Measurements from ENCODE around the gene MRPL24. TPM values are rescaled to one million over a fixed set of nuclear protein-coding genes. Genes with fewer than 3 reads are reported as not detected.

MRPL24 gene
- total and polyA plus RNA-seq, 2 donors from 2014 or later, result 71.9 to 174 TPM

DNA sequence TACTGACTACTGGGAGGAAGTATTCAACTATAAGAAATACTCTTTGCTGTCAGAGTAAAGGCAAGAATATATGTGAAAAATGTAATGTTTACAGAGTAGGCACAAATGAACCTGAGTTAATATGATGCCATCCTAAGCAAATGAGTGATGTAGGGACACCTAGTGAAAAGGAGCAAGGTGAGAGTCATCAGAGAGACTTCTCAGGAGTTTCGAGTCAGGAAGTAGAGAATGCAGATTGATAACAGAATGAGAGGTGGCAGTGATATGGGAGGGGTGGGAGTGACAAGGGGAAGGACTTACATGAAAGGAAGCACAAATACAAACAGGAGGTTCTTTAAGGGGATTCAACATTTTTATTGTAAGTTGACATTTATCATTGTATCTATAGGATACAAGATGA lies 36.7 kb upstream of the MRPL24 start:
- Histone ChIP-seq H3K36me3 (ENCODE audit: control insufficient read depth in 2 of 3, insufficient read depth in 3 of 3, low read length in 3 of 3) (peaks cover 0 to 4% (median under 1%) of the 10 kb centered on the region in 3 donors), H3K9ac (ENCODE audit: low read length in 3 of 3) (no peak overlapping the region), H3K9me3 (ENCODE audit: control insufficient read depth in 2 of 3, insufficient read depth in 1 of 3, low read length in 3 of 3) (no peaks in the 10 kb centered on the region), H3K27ac (ENCODE audit: low read depth in 2 of 2, low read length in 2 of 2) (no peak overlapping the region), H3K4me3 (ENCODE audit: low read length in 3 of 3) (no peak overlapping the region), H3K27me3 (ENCODE audit: control insufficient read depth, insufficient read depth, low read length) (no peaks in the 10 kb centered on the region), H3K4me1 (ENCODE audit: control insufficient read depth in 2 of 3, insufficient read depth in 2 of 3, low read depth in 1 of 3, low read length in 3 of 3) (peaks cover 0 to 5% (median 4%) of the 10 kb centered on the region in 3 donors)
- DNase-seq, result no peak
- TF ChIP-seq, protein P1, sequence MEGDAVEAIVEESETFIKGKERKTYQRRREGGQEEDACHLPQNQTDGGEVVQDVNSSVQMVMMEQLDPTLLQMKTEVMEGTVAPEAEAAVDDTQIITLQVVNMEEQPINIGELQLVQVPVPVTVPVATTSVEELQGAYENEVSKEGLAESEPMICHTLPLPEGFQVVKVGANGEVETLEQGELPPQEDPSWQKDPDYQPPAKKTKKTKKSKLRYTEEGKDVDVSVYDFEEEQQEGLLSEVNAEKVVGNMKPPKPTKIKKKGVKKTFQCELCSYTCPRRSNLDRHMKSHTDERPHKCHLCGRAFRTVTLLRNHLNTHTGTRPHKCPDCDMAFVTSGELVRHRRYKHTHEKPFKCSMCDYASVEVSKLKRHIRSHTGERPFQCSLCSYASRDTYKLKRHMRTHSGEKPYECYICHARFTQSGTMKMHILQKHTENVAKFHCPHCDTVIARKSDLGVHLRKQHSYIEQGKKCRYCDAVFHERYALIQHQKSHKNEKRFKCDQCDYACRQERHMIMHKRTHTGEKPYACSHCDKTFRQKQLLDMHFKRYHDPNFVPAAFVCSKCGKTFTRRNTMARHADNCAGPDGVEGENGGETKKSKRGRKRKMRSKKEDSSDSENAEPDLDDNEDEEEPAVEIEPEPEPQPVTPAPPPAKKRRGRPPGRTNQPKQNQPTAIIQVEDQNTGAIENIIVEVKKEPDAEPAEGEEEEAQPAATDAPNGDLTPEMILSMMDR (IDR thresholded peaks at IDR 0.05; ENCODE audit: borderline replicate concordance, extremely low read depth, insufficient read depth), result no peak
- intact Hi-C loops (cut with DNase I), result no loop called here
- FAIRE-seq, result no peak

DNA sequence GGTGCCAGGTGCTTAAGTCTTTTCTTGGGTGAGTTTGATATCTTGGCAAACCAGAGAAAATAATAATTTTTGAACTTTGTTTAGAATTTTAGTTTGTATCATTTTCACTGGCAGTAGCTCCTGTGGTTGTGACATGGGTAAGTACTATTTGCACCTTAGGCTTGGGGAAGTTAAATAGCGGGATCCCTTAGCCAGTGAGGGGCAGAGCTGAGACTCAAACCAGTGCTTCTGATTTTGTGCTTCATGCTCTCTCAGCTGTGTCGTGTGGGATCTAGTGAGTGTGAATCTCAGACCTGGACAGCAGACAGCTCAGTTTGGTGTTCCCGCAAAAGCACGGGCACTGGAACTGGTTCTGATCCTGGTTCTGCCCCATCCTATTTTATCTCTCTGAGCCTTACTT lies 36.1 kb upstream of the MRPL24 start:
- no peak overlapping the region for H3K27ac ChIP-seq (ENCODE audit: low read depth in 2 of 2, low read length in 2 of 2)
- DNase-seq, result no peak
- no peaks in the 10 kb centered on the region for H3K9me3 ChIP-seq (ENCODE audit: control insufficient read depth in 2 of 3, insufficient read depth in 1 of 3, low read length in 3 of 3)
- H3K4me1 ChIP-seq (ENCODE audit: control insufficient read depth in 2 of 3, insufficient read depth in 2 of 3, low read depth in 1 of 3, low read length in 3 of 3), result peaks cover 0 to 5% (median 4%) of the 10 kb centered on the region in 3 donors
- TF ChIP-seq, protein P1 (IDR thresholded peaks at IDR 0.05; ENCODE audit: borderline replicate concordance, extremely low read depth, insufficient read depth), result no peak
- no peak overlapping the region for H3K4me3 ChIP-seq (ENCODE audit: low read length in 3 of 3)
- no peaks in the 10 kb centered on the region for H3K27me3 ChIP-seq (ENCODE audit: control insufficient read depth, insufficient read depth, low read length)
- H3K36me3 ChIP-seq (ENCODE audit: control insufficient read depth in 2 of 3, insufficient read depth in 3 of 3, low read length in 3 of 3), result no peaks in the 10 kb centered on the region
- no peak overlapping the region for H3K9ac ChIP-seq (ENCODE audit: low read length in 3 of 3)
- intact Hi-C loops (cut with DNase I), result no loop called here
- no peak for FAIRE-seq

DNA sequence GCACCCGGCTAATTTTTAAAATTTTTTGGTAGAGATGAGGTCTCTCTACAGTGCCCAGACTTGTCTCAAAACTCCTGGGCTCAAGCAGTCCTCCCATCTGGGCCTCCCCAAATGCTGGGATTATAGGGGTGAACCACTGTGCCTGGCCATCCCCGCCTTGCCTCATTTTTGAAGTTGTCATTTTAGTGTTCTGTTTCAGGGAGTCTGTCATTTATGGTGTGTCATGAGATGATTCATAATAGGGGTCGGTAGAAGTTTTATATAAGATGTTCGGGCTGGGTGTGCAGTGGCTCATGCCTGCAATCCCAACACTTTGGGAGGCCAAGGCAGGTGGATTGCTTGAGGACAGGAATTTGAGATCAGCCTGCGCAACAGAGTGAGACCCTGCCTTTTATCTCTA lies 34.9 kb upstream of the MRPL24 start:
- no peak overlapping the region for H3K4me3 ChIP-seq (ENCODE audit: low read length in 3 of 3)
- FAIRE-seq, result no peak
- H3K27ac ChIP-seq (ENCODE audit: low read depth in 2 of 2, low read length in 2 of 2), result no peak overlapping the region

More for the DNA sequence above, 34.9 kb upstream of the MRPL24 start:
- no peak for DNase-seq
- H3K9me3 ChIP-seq (ENCODE audit: control insufficient read depth in 2 of 3, insufficient read depth in 1 of 3, low read length in 3 of 3), result no peaks in the 10 kb centered on the region
- H3K4me1 ChIP-seq (ENCODE audit: control insufficient read depth in 2 of 3, insufficient read depth in 2 of 3, low read depth in 1 of 3, low read length in 3 of 3), result peaks cover 0 to 11% (median 5%) of the 10 kb centered on the region in 3 donors
- H3K27me3 ChIP-seq (ENCODE audit: control insufficient read depth, insufficient read depth, low read length), result no peaks in the 10 kb centered on the region
- intact Hi-C loops (cut with DNase I), result no loop called here
- TF ChIP-seq, protein P1 (IDR thresholded peaks at IDR 0.05; ENCODE audit: borderline replicate concordance, extremely low read depth, insufficient read depth), result no peak
- H3K36me3 ChIP-seq (ENCODE audit: control insufficient read depth in 2 of 3, insufficient read depth in 3 of 3, low read length in 3 of 3), result peaks cover 0 to 5% (median 3%) of the 10 kb centered on the region in 3 donors
- no peak overlapping the region for H3K9ac ChIP-seq (ENCODE audit: low read length in 3 of 3)

All from kidney (tissue), 14 donors.